ENCODE measurements around the gene RABGAP1L.

DNA sequence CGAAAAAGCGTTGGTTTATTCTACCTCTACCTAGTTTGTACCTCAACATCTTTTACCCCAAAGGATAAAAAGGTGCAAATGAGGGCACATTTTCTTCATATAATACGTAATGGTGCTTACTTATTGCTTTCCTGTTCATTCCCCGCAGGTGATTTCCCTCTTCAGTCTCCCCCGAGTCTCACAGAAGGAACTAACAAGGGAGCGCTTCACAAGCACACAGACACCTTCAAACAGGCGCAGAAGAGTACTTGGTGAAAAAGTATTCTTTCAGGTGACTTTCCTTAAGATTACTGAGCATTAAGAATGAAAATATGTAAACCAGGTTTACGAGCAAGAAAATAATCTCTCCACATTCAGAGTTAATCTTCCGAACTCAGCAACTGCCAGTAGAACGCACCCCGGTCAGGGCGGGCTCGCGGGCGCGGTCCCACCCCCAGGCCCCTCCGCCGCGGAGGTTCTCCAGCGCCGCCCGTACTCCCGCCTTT, 511 bp upstream of the RABGAP1L start:
- TF ChIP-seq, protein P1, sequence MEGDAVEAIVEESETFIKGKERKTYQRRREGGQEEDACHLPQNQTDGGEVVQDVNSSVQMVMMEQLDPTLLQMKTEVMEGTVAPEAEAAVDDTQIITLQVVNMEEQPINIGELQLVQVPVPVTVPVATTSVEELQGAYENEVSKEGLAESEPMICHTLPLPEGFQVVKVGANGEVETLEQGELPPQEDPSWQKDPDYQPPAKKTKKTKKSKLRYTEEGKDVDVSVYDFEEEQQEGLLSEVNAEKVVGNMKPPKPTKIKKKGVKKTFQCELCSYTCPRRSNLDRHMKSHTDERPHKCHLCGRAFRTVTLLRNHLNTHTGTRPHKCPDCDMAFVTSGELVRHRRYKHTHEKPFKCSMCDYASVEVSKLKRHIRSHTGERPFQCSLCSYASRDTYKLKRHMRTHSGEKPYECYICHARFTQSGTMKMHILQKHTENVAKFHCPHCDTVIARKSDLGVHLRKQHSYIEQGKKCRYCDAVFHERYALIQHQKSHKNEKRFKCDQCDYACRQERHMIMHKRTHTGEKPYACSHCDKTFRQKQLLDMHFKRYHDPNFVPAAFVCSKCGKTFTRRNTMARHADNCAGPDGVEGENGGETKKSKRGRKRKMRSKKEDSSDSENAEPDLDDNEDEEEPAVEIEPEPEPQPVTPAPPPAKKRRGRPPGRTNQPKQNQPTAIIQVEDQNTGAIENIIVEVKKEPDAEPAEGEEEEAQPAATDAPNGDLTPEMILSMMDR (IDR thresholded peaks at IDR 0.05), result no peak
- TF ChIP-seq POLR2A (IDR thresholded peaks at IDR 0.05), result no peak

Measured in thyroid gland (tissue), 4 donors.